NCI-H2107 treated with DMSO at 0.1 percent for 48 hours (cell line): Measurements from ENCODE around the gene BTBD2.

Experiments used
- DNase-seq: peaks from one replicate; lab custom pipeline; 2025; ENCODE audit not compliant: unreplicated experiment; lab: John Stamatoyannopoulos, UW

BTBD2 gene

GRCh38 chr19:2050991-2051772 lies 35.7 kb upstream of the BTBD2 start, which contains the start of gene MKNK2:
Gene MKNK2, minus strand, starts transcription at chr19:2051244. Its CDS starts 393 bp downstream, at chr19:2050851.
- peak; percentile 50 for DNase-seq

DNA sequence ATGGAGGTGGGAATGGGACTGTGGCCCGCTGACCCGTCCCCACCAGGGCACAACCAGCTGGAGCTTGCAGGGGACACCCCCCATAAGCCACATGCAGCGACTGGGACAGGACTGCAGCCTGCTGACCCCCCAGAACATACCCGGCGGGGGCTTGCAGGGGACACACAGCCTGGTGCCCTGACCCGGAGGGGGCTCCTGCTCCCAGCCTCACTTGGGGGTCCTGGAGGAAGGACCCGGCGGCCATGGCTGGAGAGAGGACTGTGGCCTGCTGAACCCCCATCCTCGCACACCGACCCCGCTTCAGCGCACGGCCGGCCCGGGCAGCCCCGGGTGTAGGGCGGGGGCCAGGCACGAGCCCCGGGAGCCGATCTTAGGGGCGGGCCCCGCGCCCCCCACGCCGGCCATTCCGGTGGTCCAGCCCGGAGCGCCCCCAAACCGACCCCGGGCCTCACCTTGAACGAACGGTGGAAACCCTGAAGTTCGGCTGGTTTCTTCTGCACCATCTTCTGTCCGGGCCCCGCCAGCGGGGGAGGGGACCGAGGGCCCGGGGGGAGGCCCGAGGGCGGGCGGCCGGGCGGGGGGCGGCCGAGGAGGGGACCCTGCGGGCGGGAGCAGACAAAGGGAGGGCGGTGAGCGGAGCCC lies 35.0 kb upstream of the BTBD2 start:
- no peak for DNase-seq

GRCh38 chr19:2049741-2050348 lies 34.3 kb upstream of the BTBD2 start:
- DNase-seq: peak; percentile 19

DNA sequence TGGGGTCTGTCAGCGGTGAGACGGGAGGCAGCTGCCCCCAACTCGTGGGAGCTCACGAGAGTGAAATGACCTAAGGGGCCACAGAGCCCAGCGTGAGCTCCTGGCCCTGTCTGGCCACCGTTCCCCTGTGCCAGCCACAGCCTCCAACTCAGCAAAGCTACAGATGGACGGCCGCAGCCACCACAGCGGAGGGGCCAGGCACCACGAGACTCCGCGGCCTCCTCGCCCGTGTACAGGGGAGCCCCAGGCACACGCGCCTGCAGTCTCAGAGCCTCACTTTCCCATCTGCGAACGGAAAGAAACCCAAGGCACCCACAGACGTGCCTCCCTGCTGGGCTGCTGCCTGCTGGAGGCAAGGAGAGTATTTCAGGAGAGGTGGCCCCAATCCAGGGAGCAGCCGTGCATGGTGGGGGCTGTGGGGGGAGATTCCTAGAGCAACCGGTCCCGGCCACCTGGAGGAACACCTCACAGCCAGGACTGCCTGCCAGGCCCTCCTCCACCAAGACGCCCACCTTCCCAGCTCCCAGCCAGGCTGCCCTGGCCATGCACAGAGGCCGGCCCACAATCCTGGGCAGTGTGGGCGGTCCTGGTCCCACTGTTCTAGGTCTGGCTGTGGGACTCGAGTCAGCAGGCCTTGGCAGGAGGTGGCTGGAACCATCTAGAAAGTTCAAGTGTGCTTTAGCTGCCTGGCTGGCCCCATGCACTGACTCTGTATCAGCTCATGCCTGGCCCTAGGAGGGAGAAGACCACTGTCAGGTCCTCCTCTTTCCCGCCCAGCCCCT lies 33.6 kb upstream of the BTBD2 start:
- no peak for DNase-seq

DNA sequence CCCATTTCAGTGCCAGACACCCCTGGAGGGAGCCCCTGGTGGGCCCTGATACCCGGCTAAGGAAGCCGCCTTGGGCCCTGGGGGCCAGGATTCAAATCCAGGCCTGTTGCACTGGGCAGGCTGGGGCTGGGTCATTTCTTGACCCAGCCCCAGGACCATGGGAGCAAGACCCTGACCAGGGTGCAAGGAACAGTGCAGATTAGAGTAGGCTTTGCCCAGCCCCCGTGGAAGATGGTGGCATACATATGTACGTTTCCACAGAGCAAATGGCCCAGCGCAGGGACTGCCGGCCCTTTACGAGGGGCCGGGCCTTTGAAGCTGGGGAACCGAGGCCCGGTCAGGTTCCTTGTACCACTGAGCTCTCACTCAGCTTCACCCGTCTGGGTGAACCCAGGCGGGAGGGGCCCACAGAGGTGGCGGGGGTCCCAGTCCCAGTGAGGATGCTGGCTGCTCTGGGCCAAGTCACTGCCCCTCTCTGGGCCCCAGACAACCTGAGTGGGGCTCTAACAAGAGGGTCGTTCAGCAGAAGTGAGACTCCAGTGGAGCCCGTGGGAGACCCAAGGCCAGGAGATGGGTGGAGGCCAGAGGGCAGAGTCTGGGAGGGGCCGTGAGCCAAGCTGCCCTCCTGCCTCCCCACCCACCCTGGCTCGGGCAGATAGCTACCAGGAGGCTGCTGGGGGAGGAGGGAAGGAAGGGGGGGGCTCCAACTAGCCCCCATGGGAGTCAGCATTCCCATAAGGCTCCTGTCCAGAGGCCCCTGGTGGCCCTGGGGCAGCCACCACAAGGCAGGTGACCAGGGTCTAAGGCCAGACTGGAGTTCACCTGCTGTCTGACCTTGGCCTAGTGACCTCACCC lies 32.8 kb upstream of the BTBD2 start:
- no peak for DNase-seq

GRCh38 chr19:2047449-2048103 lies 32.1 kb upstream of the BTBD2 start:
- no peak for DNase-seq

DNA sequence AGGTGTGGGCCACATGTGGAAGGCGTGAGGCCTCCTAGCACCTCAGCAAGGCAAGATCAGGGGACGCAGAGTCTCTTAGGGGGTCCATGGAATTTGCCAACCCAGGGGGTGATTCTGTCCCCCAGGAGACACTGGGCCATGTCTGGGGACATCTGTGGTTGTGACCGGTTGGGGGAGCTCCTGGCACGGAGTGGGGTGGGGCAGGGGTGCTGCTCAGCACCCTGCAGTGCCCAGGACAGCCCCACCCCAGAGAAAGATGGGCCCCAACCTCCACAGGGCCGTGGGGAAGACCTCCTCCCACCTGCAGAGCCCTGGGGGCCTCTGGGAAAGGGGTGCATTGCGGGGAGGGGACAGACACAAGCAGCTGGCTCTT lies 31.5 kb upstream of the BTBD2 start:
- DNase-seq: no peak

DNA sequence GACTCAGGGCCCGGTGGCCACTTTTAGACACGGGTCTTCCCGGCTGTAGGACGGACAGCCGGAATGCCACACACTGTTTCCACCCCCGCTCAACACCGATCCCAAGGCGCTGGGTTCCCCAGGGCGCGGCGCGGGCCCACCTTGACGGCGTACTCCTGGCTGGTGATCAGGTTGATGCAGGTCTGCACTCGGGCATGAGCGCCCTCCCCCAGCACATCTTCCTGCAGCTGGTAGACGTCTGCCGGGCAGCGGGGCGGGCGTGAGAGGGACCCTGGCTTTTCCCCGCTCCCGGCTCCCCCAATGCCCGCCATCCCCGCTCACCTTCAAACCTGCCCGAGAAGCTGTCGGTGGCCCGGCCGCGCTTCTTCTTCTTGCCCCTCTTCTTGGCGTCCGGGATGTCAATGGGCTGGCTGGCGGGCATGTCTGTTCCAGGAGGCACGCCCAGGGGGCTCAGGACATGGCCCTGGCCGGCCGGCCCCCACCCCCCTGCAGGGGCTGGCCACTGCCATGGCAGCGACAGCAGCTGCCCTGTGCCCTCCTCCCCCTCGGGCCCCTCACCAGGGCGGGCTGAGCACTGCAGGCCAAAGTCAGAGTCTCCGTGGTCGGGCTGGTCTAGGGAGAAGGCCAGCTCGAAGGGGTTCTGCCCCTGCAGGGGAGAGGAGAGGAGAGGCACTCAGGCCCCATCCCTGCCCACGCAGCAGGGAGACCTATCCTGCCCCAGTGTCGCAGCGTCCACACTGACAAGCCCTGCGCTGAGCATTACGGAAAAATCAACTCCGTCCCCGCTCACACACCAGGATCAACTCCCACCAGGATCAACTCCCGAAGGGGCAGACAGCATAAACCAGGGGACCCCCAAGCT lies 30.8 kb upstream of the BTBD2 start:
- DNase-seq: no peak

DNA sequence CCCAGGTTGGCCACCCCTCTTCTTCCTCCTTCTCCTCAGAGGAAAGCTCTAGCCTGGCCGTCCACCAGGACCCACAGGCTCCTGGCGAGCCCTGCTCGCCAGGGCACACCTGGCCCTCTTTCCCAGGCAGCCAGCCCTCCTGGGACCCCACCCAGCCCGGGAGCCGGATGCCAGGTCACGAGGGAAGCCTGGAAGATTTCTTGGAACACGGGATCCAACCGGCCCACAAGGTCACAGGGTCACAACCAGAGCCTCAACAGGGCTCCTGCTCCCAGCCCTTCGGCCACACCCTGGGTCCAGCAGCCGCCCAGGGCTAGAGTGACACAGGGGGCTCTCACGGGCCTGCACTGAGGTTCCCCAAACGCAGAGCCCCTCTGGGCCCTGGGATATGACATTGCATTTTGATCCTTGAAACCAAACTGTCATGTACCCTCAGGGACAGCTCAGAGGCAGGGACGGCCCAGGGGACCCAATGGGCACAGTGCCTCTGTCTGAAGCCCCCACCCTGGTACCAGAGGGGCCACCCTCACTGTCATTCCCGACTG lies 30.1 kb upstream of the BTBD2 start:
- no peak for DNase-seq

- DNase-seq: no peak
Measured at GRCh38 chr19:2044709-2045500, 29.4 kb upstream of the BTBD2 start.

DNA sequence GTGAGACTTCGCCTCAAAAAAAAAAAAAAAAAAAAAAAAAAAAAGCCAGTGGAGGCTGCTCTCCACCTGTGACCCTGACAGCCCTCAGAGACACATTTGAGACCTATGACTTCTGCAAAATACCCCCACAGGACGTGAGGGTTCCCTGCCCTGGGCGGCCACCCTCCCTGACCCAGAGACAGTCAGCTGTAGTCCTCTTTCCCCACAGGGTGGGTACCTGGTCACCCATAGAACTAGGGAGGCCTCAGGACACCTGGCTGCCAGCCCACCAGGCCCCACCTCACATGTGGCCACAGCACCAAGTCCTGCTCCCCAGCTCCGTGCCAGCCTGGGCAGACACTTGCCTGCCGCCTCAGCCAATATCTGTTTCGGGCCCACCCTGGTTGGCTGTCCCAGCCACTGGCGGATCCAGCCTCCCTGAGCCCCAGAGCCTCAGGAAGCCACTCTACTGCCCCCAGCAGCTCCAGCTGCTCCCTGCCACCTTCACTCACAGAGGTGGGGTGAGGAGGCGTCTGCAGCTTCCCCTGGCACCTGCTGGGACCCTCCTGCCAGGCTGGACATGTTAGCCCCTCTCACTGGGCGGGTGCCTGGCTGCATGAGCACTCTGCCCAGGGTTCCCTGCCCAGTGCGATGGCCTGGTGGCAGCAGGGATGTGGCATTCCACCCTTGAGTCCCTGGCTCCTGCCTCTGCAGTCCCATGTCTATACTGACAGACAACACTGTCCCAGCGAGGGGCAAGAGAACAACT lies 28.6 kb upstream of the BTBD2 start:
- DNase-seq: no peak

DNA sequence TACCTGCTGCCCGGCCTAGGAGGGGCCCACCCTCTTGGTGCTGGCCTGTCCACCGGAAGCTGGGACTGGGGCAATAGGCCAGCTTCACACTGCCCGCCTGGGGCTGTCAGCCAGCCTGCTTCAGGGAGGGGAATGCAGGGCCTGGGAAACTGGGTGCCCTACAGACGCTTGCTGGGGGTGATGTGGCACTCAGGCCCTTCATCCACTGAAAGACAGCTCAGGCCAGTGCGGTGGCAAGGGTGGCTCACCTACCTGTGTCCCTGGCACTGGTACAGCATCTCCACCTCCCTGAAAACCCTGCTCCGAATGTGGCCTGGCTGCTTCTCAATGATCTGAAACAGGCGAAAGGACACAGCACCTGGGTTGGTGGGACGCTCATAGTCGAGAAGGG lies 27.7 kb upstream of the BTBD2 start:
- DNase-seq: no peak

GRCh38 chr19:2042485-2043250 lies 27.2 kb upstream of the BTBD2 start:
- DNase-seq: no peak

- peak; percentile 80 for DNase-seq
Measured at GRCh38 chr19:2041683-2042484, 26.4 kb upstream of the BTBD2 start.

- DNase-seq: no peak
Measured at GRCh38 chr19:2041433-2041682, 25.8 kb upstream of the BTBD2 start.
